ENCODE results near the gene MYL4. TPM values are rescaled to one million over a fixed set of nuclear protein-coding genes. Genes with fewer than 3 reads are reported as not detected.
A peak's percentile ranks its signal among the peaks of the same experiment; 100 is the strongest.
"Not testable (repeated sequence)": the region's sequence is repeated elsewhere in the genome, so short reads cannot be mapped to it uniquely, and the experiment has no call there.

Gene MYL4
- total RNA-seq, result not detected

DNA sequence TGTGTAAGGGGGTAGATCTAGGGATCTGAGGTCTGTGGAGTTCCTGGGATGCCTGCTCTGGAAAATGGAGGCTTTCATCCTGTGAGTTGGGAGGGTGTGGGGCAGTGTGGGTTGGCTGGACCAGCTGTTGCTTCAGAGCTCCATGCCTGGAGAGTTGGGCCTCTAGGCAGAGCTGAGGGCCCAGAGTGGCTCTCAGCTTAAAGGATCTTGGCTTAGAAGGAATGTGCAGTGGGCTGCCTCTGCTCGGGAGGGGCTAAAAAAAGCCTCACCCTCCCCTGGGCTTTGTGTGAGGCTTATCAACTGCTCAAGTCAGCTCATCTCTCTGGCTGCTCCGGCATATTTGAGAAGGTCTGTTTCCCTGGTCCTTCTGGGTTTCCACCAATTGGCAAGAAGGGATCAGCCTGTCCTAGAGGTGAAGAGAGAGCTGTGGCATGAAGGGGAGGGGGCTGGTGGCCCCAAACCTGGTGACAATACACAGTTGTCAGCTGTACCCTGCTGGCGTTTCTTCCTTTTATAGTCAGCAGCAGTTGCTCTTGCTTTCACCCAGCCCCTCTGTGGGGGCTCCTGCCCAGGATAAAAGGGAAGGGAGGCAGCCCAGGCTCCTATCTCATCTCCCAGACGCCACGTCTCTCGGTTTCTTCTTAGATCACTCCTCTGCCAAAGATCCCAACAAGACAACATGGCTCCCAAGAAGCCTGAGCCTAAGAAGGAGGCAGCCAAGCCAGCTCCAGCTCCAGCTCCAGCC lies at the start of gene MYL4:
Gene MYL4, plus strand, starts transcription at position 605 of the 745 bp plus-strand sequence. Its CDS starts 75 bp downstream, at position 680.
- ChIA-PET POLR2A (no interaction called here), CTCF (interaction anchor here (1.0 to 3.1 kb wide), 2 partner anchors 21 to 107 kb away, joined by 3 to 10 read pairs; no protein-coding TSS in a partner anchor)
- H3K27ac Mint-ChIP-seq, result peak within 1 kb of the TSS; percentile 27
- H3K36me3 Mint-ChIP-seq (ENCODE audit: low read depth), result no peaks in the 10 kb centered on the region
- H3K27me3 Mint-ChIP-seq (ENCODE audit: low read depth), result peaks cover 18% of the 10 kb centered on the region
- ATAC-seq (no peak), DNase-seq (no peak)
- H3K9me3 Mint-ChIP-seq (ENCODE audit: insufficient read depth), result no peaks in the 10 kb centered on the region
- H3K4me3 Mint-ChIP-seq, result no peak within 1 kb of the TSS
- peaks cover 38% of the 10 kb centered on the region for H3K4me1 Mint-ChIP-seq (ENCODE audit: low read depth)

DNA sequence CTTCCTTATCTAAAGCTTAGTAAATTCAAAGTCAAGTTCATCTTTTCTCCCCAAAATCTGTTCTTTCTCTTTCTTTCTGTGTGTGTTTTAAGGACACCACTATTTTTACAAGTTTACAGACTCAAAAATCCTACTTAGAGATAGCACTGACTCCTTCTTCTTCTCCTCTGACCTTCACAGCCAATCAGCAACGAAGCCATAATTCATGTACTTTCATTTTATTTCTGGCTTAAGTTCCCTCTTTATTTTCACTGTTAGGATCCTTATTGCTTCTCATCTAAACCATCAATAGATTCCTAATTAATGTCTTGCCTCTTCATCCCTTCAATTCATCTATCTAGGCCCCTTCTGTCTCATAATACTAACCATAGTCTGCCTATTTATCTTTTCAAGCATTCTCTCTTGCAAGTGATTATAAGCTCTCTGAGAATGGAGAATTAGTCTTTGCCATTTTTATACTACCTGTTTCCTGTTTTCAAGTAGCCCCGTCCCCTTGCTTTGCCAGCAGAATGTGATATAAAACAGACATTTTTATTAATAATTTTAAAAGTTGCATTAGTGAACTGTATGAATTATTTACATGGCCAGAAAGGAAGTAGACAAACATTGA lies 47.0 kb upstream of the MYL4 start:
- Mint-ChIP-seq H3K4me3 (peak overlapping the region; percentile 3), H3K36me3 (ENCODE audit: low read depth) (peaks cover 58% of the 10 kb centered on the region), H3K27me3 (ENCODE audit: low read depth) (no peaks in the 10 kb centered on the region), H3K4me1 (ENCODE audit: low read depth) (peaks cover 14% of the 10 kb centered on the region), H3K27ac (peak overlapping the region; percentile 37), H3K9me3 (ENCODE audit: insufficient read depth) (no peaks in the 10 kb centered on the region)
- CTCF ChIA-PET, result interaction anchor here (0.8 to 1.7 kb wide), 4 partner anchors 22 to 456 kb away, joined by 3 to 5 read pairs (median 3); no protein-coding TSS in a partner anchor
- ATAC-seq, result no peak
- no peak for DNase-seq
- POLR2A ChIA-PET, result interaction anchor here (0.6 to 1.1 kb wide), 2 partner anchors 19 to 59 kb away, joined by 3 to 6 read pairs; no protein-coding TSS in a partner anchor

DNA sequence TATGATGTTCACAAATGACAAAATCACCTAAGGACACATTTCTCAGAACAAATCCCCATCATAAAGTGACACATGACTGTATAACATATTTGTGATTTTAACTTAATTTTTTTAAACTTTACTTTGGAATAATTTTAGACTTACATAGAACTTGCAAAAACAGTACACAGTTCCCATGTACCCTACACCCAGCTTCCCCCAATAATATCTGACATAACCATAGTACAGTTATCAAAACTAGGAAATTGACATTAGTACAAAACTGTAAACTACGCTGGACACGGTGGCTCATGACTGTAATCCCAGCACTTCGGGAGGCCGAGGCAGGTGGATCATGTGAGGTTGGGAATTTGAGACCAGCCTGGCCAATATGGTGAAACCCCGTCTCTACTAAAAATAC lies 44.9 kb upstream of the MYL4 start:
- no peak for DNase-seq
- no peak overlapping the region for H3K4me3 Mint-ChIP-seq
- no peak overlapping the region for H3K27ac Mint-ChIP-seq
- ChIA-PET CTCF (no interaction called here), POLR2A (no interaction called here)
- no peaks in the 10 kb centered on the region for H3K9me3 Mint-ChIP-seq (ENCODE audit: insufficient read depth)
- no peaks in the 10 kb centered on the region for H3K27me3 Mint-ChIP-seq (ENCODE audit: low read depth)
- no peak for ATAC-seq
- peaks cover 63% of the 10 kb centered on the region for H3K36me3 Mint-ChIP-seq (ENCODE audit: low read depth)
- H3K4me1 Mint-ChIP-seq (ENCODE audit: low read depth), result peaks cover 14% of the 10 kb centered on the region

- ATAC-seq, result no peak
- CTCF ChIA-PET, result no interaction called here
- DNase-seq, result no peak
Observed at GRCh38 chr17:47165137-47165536, 44.0 kb upstream of the MYL4 start.

GRCh38 chr17:47166854-47167253 lies 42.3 kb upstream of the MYL4 start:
- peaks cover 18% of the 10 kb centered on the region for H3K4me1 Mint-ChIP-seq (ENCODE audit: low read depth)
- CTCF ChIA-PET; POLR2A ChIA-PET; H3K9me3 Mint-ChIP-seq (ENCODE audit: insufficient read depth); H3K4me3 Mint-ChIP-seq; H3K27ac Mint-ChIP-seq; DNase-seq; ATAC-seq; H3K27me3 Mint-ChIP-seq (ENCODE audit: low read depth): not testable (repeated sequence)
- peaks cover 64% of the 10 kb centered on the region for H3K36me3 Mint-ChIP-seq (ENCODE audit: low read depth)

More at GRCh38 chr17:47165137-47165536, 44.0 kb upstream of the MYL4 start:
- peaks cover 65% of the 10 kb centered on the region for H3K36me3 Mint-ChIP-seq (ENCODE audit: low read depth)
- no peak overlapping the region for H3K27ac Mint-ChIP-seq
- no peak overlapping the region for H3K4me3 Mint-ChIP-seq
- POLR2A ChIA-PET, result no interaction called here
- H3K4me1 Mint-ChIP-seq (ENCODE audit: low read depth), result peaks cover 14% of the 10 kb centered on the region
- H3K9me3 Mint-ChIP-seq (ENCODE audit: insufficient read depth), result no peaks in the 10 kb centered on the region
- H3K27me3 Mint-ChIP-seq (ENCODE audit: low read depth), result no peaks in the 10 kb centered on the region

GRCh38 chr17:47168896-47169295 lies 40.3 kb upstream of the MYL4 start:
- DNase-seq; H3K9me3 Mint-ChIP-seq (ENCODE audit: insufficient read depth); H3K4me3 Mint-ChIP-seq; H3K27me3 Mint-ChIP-seq (ENCODE audit: low read depth); H3K27ac Mint-ChIP-seq; POLR2A ChIA-PET; ATAC-seq: not testable (repeated sequence)
- peaks cover 19% of the 10 kb centered on the region for H3K4me1 Mint-ChIP-seq (ENCODE audit: low read depth)
- peaks cover 57% of the 10 kb centered on the region for H3K36me3 Mint-ChIP-seq (ENCODE audit: low read depth)
- CTCF ChIA-PET, result interaction anchor here (0.6 kb wide), 1 partner anchor 77 kb away, joined by 3 read pairs; no protein-coding TSS in a partner anchor

- H3K36me3 Mint-ChIP-seq (ENCODE audit: low read depth), result peaks cover 56% of the 10 kb centered on the region
- POLR2A ChIA-PET, result no interaction called here
- H3K4me3 Mint-ChIP-seq, result no peak overlapping the region
- ATAC-seq (no peak), DNase-seq (no peak)
- no peaks in the 10 kb centered on the region for H3K27me3 Mint-ChIP-seq (ENCODE audit: low read depth)
- no peaks in the 10 kb centered on the region for H3K9me3 Mint-ChIP-seq (ENCODE audit: insufficient read depth)
- H3K27ac Mint-ChIP-seq, result no peak overlapping the region
- peaks cover 28% of the 10 kb centered on the region for H3K4me1 Mint-ChIP-seq (ENCODE audit: low read depth)
- CTCF ChIA-PET, result interaction anchor here (0.6 kb wide), 1 partner anchor 145 kb away, joined by 3 read pairs; no protein-coding TSS in a partner anchor
Observed at GRCh38 chr17:47170710-47171109, 38.4 kb upstream of the MYL4 start.

- Mint-ChIP-seq H3K27me3 (ENCODE audit: low read depth) (no peaks in the 10 kb centered on the region), H3K27ac (peak overlapping the region; percentile 26), H3K4me1 (ENCODE audit: low read depth) (peaks cover 36% of the 10 kb centered on the region), H3K36me3 (ENCODE audit: low read depth) (peaks cover 55% of the 10 kb centered on the region), H3K4me3 (no peak overlapping the region), H3K9me3 (ENCODE audit: insufficient read depth) (no peaks in the 10 kb centered on the region)
- ATAC-seq (no peak), DNase-seq (no peak)
- CTCF ChIA-PET, result interaction anchor here (1.0 to 2.3 kb wide), 2 partner anchors 10 to 143 kb away, joined by 3 to 6 read pairs; no protein-coding TSS in a partner anchor
- POLR2A ChIA-PET, result interaction anchor here (1.0 kb wide), 1 partner anchor 17 kb away, joined by 4 read pairs; the partner anchor contains the start of gene CDC27
Observed at GRCh38 chr17:47172696-47173565, 36.2 kb upstream of the MYL4 start.

GRCh38 chr17:47174823-47175222 lies 34.3 kb upstream of the MYL4 start:
- H3K27me3 Mint-ChIP-seq (ENCODE audit: low read depth); ATAC-seq; DNase-seq; POLR2A ChIA-PET; CTCF ChIA-PET; H3K4me3 Mint-ChIP-seq; H3K9me3 Mint-ChIP-seq (ENCODE audit: insufficient read depth): not testable (repeated sequence)
- peak overlapping the region; percentile 68 for H3K27ac Mint-ChIP-seq
- H3K36me3 Mint-ChIP-seq (ENCODE audit: low read depth), result peaks cover 51% of the 10 kb centered on the region
- H3K4me1 Mint-ChIP-seq (ENCODE audit: low read depth), result peaks cover 43% of the 10 kb centered on the region

DNA sequence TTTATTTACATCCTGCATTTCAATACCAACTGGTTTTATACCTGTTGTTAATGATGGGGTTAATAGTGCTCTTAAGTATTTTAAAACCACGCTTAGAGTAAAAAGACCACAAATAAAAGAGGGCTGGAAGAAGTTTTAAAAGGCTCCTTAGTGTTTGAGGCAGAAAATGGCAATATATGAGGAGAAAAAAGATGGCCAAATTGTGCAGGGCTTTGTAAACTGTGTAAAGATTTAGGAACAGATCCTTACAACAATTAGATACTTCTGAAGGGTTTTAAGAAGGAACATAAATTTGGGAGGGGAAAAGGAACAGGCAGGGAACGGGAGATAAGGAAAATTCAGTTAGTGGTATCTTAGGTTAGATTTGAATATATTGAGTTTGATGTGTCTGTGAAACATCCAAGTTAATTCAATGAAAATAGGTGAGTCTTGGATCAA lies 32.7 kb upstream of the MYL4 start:
- Mint-ChIP-seq H3K36me3 (ENCODE audit: low read depth) (peaks cover 44% of the 10 kb centered on the region), H3K4me1 (ENCODE audit: low read depth) (peaks cover 46% of the 10 kb centered on the region), H3K9me3 (ENCODE audit: insufficient read depth) (no peaks in the 10 kb centered on the region), H3K27me3 (ENCODE audit: low read depth) (no peaks in the 10 kb centered on the region), H3K27ac (peak overlapping the region; percentile 18), H3K4me3 (no peak overlapping the region)
- DNase-seq (no peak), ATAC-seq (no peak)
- ChIA-PET CTCF (no interaction called here), POLR2A (no interaction called here)

GRCh38 chr17:47177261-47177660 lies 31.9 kb upstream of the MYL4 start:
- H3K9me3 Mint-ChIP-seq (ENCODE audit: insufficient read depth), result no peaks in the 10 kb centered on the region
- peaks cover 51% of the 10 kb centered on the region for H3K4me1 Mint-ChIP-seq (ENCODE audit: low read depth)
- DNase-seq (no peak), ATAC-seq (no peak)
- peaks cover 49% of the 10 kb centered on the region for H3K36me3 Mint-ChIP-seq (ENCODE audit: low read depth)
- ChIA-PET POLR2A (interaction anchor here (0.6 kb wide), 1 partner anchor 376 kb away, joined by 4 read pairs; no protein-coding TSS in a partner anchor), CTCF (no interaction called here)
- H3K27ac Mint-ChIP-seq, result no peak overlapping the region
- no peaks in the 10 kb centered on the region for H3K27me3 Mint-ChIP-seq (ENCODE audit: low read depth)
- H3K4me3 Mint-ChIP-seq, result no peak overlapping the region
